BE2C (cell line): ENCODE measurements around the gene GPX7.

Experiments
- DNase-seq: peaks from one replicate; pipeline ENCODE4 v3.0.0-alpha.2; 2020
- H3K27me3 ChIP-seq: fragments of 250-450 bp; sonication (Bioruptor Pico); 2 replicates; pipeline ENCODE4 v1.5.1; 2020; ENCODE audit warnings: mild to moderate bottlenecking
- H3K36me3 ChIP-seq: fragments of 250-450 bp; sonication (Bioruptor Pico); 2 replicates; pipeline ENCODE4 v1.5.1; 2020; ENCODE audit warnings: mild to moderate bottlenecking
- H3K4me1 ChIP-seq: fragments of 250-450 bp; sonication (Bioruptor Pico); 2 replicates; pipeline ENCODE4 v1.5.1; 2020
- H3K4me3 ChIP-seq: 2 replicates; pipeline ENCODE4 v1.5.1; 2011; ENCODE audit warnings: low read depth, low read length
- H3K9me3 ChIP-seq: fragments of 250-450 bp; sonication (Bioruptor Pico); 2 replicates; pipeline ENCODE4 v1.5.1; 2020
- CTCF ChIP-seq: IDR thresholded peaks from 2 replicates; pipeline ENCODE4 v1.5.1; 2012; ENCODE audit warnings: mild to moderate bottlenecking, low read depth, low read length

Gene GPX7

DNA sequence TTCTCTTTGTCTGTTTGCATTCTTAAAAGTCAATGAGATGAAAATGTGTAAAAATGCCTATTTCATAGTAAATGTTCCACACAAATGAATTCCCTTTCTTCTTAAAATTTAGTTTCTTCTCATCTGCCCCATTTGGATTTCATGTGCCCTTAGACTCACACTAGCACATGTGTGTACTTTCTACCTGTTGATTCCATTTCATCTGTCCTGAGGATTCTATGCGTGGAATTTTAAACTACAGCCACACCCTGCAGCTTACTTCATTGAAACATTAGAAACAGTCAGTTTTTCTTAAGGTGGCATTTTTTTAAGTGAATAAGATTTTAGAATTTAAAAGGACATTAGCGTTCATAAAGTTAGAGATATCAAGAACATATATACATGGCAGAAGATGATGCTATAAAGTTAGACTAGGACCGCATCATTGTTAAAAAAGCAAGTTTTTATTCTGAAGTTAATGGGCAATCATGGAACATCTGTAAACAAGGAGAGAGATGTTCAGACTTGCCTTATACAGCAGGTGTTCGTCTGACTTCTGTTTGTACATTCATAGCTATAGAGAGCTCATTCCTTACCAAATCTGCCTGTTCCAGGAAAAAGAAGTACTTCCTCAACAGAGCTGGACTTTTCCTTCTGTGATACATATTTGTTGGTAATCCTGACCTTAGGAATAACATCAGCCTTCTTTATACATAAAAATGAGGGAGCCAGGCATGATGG, 45.4 kb upstream of the GPX7 start:
- no peak for DNase-seq

GRCh38 chr1:52558941-52559340, 43.2 kb upstream of the GPX7 start:
- Histone ChIP-seq H3K4me1 (no peaks in the 10 kb centered on the region), H3K4me3 (no peak overlapping the region), H3K36me3 (no peaks in the 10 kb centered on the region), H3K27me3 (no peaks in the 10 kb centered on the region), H3K9me3 (no peaks in the 10 kb centered on the region)
- no peak for DNase-seq
- TF ChIP-seq CTCF, result no peak

More for the DNA sequence above, 45.4 kb upstream of the GPX7 start:
- no peaks in the 10 kb centered on the region for H3K27me3 ChIP-seq
- no peaks in the 10 kb centered on the region for H3K36me3 ChIP-seq
- no peaks in the 10 kb centered on the region for H3K9me3 ChIP-seq
- no peaks in the 10 kb centered on the region for H3K4me1 ChIP-seq
- no peak for TF ChIP-seq CTCF
- no peak overlapping the region for H3K4me3 ChIP-seq

GRCh38 chr1:52559875-52560274, 42.3 kb upstream of the GPX7 start:
- Histone ChIP-seq H3K9me3 (no peaks in the 10 kb centered on the region), H3K36me3 (no peaks in the 10 kb centered on the region), H3K4me1 (no peaks in the 10 kb centered on the region), H3K4me3 (no peak overlapping the region), H3K27me3 (no peaks in the 10 kb centered on the region)
- no peak for DNase-seq
- TF ChIP-seq CTCF, result no peak

GRCh38 chr1:52562766-52563165, 39.4 kb upstream of the GPX7 start:
- DNase-seq, result no peak
- no peak overlapping the region for H3K4me3 ChIP-seq
- H3K27me3 ChIP-seq, result no peaks in the 10 kb centered on the region
- H3K9me3 ChIP-seq, result no peaks in the 10 kb centered on the region
- H3K4me1 ChIP-seq, result no peaks in the 10 kb centered on the region
- no peak for TF ChIP-seq CTCF
- no peaks in the 10 kb centered on the region for H3K36me3 ChIP-seq

GRCh38 chr1:52567943-52568342, 34.2 kb upstream of the GPX7 start:
- no peaks in the 10 kb centered on the region for H3K27me3 ChIP-seq
- no peak for TF ChIP-seq CTCF
- H3K4me3 ChIP-seq, result no peak overlapping the region
- DNase-seq, result no peak
- H3K36me3 ChIP-seq, result no peaks in the 10 kb centered on the region
- H3K9me3 ChIP-seq, result no peaks in the 10 kb centered on the region
- H3K4me1 ChIP-seq, result no peaks in the 10 kb centered on the region

GRCh38 chr1:52569449-52570210, 32.5 kb upstream of the GPX7 start:
- Histone ChIP-seq H3K36me3 (no peaks in the 10 kb centered on the region), H3K4me1 (no peaks in the 10 kb centered on the region), H3K27me3 (no peaks in the 10 kb centered on the region), H3K9me3 (no peaks in the 10 kb centered on the region), H3K4me3 (no peak overlapping the region)
- TF ChIP-seq CTCF, result no peak
- no peak for DNase-seq
